Mesenchymal stem cell (in vitro differentiated cells and primary cell): ENCODE results near the gene RAB12.
"Not testable (repeated sequence)": the region's sequence is repeated elsewhere in the genome, so short reads cannot be mapped to it uniquely, and the experiment has no call there.

Experiments used
- DNase-seq: peaks from one replicate; pipeline ENCODE4 v3.0.0-alpha.2; 2013
- H2AFZ ChIP-seq: one replicate; pipeline ENCODE4 v1.6.1; 2013; ENCODE audit warnings: low read depth, mild to moderate bottlenecking, control low read depth, inconsistent platforms, low read length, moderate library complexity
- H2AK5ac ChIP-seq: 2 replicates; pipeline ENCODE4 v1.6.1; 2013; ENCODE audit warnings: low read length, moderate library complexity, mild to moderate bottlenecking, inconsistent platforms; ENCODE audit not compliant: severe bottlenecking
- H2BK120ac ChIP-seq: one replicate; pipeline ENCODE4 v1.6.1; 2013; ENCODE audit warnings: low read depth, mild to moderate bottlenecking, inconsistent platforms, low read length, moderate library complexity
- H2BK12ac ChIP-seq, 2 experiments: one replicate each; pipeline ENCODE4 v1.6.1; 2013; ENCODE audit warnings: inconsistent platforms in 2 of 2, low read length in 2 of 2, mild to moderate bottlenecking in 2 of 2, moderate library complexity in 2 of 2, control low read depth in 1 of 2
- H2BK15ac ChIP-seq: one replicate; pipeline ENCODE4 v1.6.1; 2013; ENCODE audit warnings: mild to moderate bottlenecking, low read depth, inconsistent platforms; ENCODE audit not compliant: poor library complexity, severe bottlenecking
- H2BK5ac ChIP-seq: 2 replicates; pipeline ENCODE4 v1.6.1; 2013; ENCODE audit warnings: low read depth, mild to moderate bottlenecking, low read length, control low read depth, inconsistent platforms; ENCODE audit not compliant: poor library complexity, severe bottlenecking
- H3K14ac ChIP-seq, 2 experiments: one replicate each; pipeline ENCODE4 v1.6.1; 2013; ENCODE audit warnings: inconsistent platforms in 2 of 2, low read length in 2 of 2, control low read depth in 1 of 2, mild to moderate bottlenecking in 1 of 2, moderate library complexity in 1 of 2
- H3K18ac ChIP-seq, 2 experiments: one replicate each; pipeline ENCODE4 v1.6.1; 2013; ENCODE audit warnings: inconsistent platforms in 2 of 2, low read length in 2 of 2, control low read depth in 1 of 2, low read depth in 1 of 2, mild to moderate bottlenecking in 1 of 2
- H3K23ac ChIP-seq, 2 experiments: one replicate each; pipeline ENCODE4 v1.6.1; 2013; ENCODE audit warnings: inconsistent platforms in 2 of 2, low read length in 2 of 2, mild to moderate bottlenecking in 2 of 2, moderate library complexity in 2 of 2, control low read depth in 1 of 2
- H3K27ac ChIP-seq: 2 replicates; pipeline ENCODE4 v1.5.1; 2013; ENCODE audit warnings: mild to moderate bottlenecking, moderate library complexity, low read length, control low read depth, inconsistent platforms; ENCODE audit not compliant: poor library complexity, severe bottlenecking
- H3K27me3 ChIP-seq, 2 experiments: 2 replicates each; pipeline versions ENCODE4 v1.6.1 to v1.7.0; 2013; ENCODE audit warnings: low read length in 2 of 2, mild to moderate bottlenecking in 2 of 2, moderate library complexity in 2 of 2, control low read depth in 1 of 2, inconsistent platforms in 1 of 2; ENCODE audit not compliant: control insufficient read depth in 1 of 2, insufficient read depth in 1 of 2
- H3K36me3 ChIP-seq, 2 experiments: 2 replicates each; pipeline versions ENCODE4 v1.6.1 to v1.7.0; 2013; ENCODE audit warnings: low read length in 2 of 2, control low read depth in 1 of 2, inconsistent platforms in 1 of 2, low read depth in 1 of 2, mild to moderate bottlenecking in 1 of 2; ENCODE audit not compliant: insufficient read depth in 2 of 2, control insufficient read depth in 1 of 2
- H3K4ac ChIP-seq, 2 experiments: one replicate each; pipeline ENCODE4 v1.6.1; 2013; ENCODE audit warnings: inconsistent platforms in 2 of 2, low read length in 2 of 2, mild to moderate bottlenecking in 2 of 2, moderate library complexity in 2 of 2, control low read depth in 1 of 2, low read depth in 1 of 2
- H3K4me1 ChIP-seq: 2 replicates; pipeline ENCODE4 v1.6.1; 2013; ENCODE audit warnings: low read depth, low read length, control low read depth; ENCODE audit not compliant: control insufficient read depth, insufficient read depth
- H3K4me2 ChIP-seq: 2 replicates; pipeline ENCODE4 v1.6.1; 2013; ENCODE audit warnings: low read length, mild to moderate bottlenecking, inconsistent platforms; ENCODE audit not compliant: poor library complexity, severe bottlenecking
- H3K4me3 ChIP-seq, 2 experiments: 2 replicates each; pipeline versions ENCODE4 v1.5.1 to v1.7.0; 2013; ENCODE audit warnings: low read length in 2 of 2, mild to moderate bottlenecking in 2 of 2, control low read depth in 1 of 2, low read depth in 1 of 2; ENCODE audit not compliant: insufficient read depth in 1 of 2
- H3K79me1 ChIP-seq: replicated peaks from 2 replicates; pipeline ENCODE4 v1.6.1; 2013; ENCODE audit warnings: mild to moderate bottlenecking, control low read depth, low read length, inconsistent platforms; ENCODE audit not compliant: poor library complexity, severe bottlenecking
- H3K9ac ChIP-seq: 2 replicates; pipeline ENCODE4 v1.7.0; 2013; ENCODE audit warnings: mild to moderate bottlenecking, low read length, moderate library complexity
- H3K9me3 ChIP-seq: 2 replicates; pipeline ENCODE4 v1.7.0; 2013; ENCODE audit warnings: mild to moderate bottlenecking, low read length; ENCODE audit not compliant: control insufficient read depth
- H4K8ac ChIP-seq: one replicate; pipeline ENCODE4 v1.6.1; 2013; ENCODE audit warnings: inconsistent platforms, mild to moderate bottlenecking, low read length, moderate library complexity
- H4K91ac ChIP-seq: one replicate; pipeline ENCODE4 v1.6.1; 2013; ENCODE audit warnings: mild to moderate bottlenecking, low read length, inconsistent platforms
- WGBS: methylation state at CpG from one replicate; pipeline ENCODE4 v1.1.7; 2013; ENCODE audit warnings: mixed read lengths; 5-methylcytosine and 5-hydroxymethylcytosine counted together

Gene RAB12

DNA sequence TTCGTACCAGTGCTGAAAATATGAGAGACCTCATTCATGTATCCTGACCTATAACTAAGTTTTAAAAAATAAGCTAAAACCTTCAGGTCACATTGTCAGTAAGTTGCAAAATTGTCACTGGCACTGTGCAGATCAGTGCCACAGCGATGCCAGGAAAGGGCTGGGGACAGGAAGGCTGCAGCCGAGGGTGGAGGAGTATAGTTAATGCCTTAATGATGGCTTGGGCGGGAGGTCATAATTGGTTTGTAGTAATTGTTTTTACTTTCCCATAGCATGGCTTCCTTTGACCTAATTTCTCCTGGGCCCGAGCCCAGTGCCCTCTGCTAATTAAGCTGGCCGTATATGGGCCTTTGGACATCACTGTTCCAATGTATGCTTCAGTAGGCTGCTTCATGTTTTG is 47.2 kb upstream of the RAB12 start:
- Histone ChIP-seq H3K4me2 (no peak overlapping the region), H2BK120ac (no peak overlapping the region), H3K27ac (no peak overlapping the region), H3K14ac (no peak overlapping the region), H3K9me3 (no peaks in the 10 kb centered on the region), H4K91ac (no peak overlapping the region), H4K8ac (no peak overlapping the region), H3K27me3 (peaks cover 16 to 20% of the 10 kb centered on the region in 2 experiments), H2AK5ac (no peak overlapping the region), H2AFZ (no peak overlapping the region), H3K79me1 (no peaks in the 10 kb centered on the region), H3K4me3 (no peak overlapping the region), H3K4ac (no peak overlapping the region), H3K36me3 (no peaks in the 10 kb centered on the region), H2BK15ac (no peak overlapping the region), H2BK5ac (no peak overlapping the region), H2BK12ac (no peak overlapping the region), H3K23ac (no peak overlapping the region), H3K4me1 (no peaks in the 10 kb centered on the region), H3K18ac (no peak overlapping the region), H3K9ac (no peak overlapping the region)
- no peak for DNase-seq
- WGBS, result 88% methylated on average over 6 of the region's 6 CpGs

DNA sequence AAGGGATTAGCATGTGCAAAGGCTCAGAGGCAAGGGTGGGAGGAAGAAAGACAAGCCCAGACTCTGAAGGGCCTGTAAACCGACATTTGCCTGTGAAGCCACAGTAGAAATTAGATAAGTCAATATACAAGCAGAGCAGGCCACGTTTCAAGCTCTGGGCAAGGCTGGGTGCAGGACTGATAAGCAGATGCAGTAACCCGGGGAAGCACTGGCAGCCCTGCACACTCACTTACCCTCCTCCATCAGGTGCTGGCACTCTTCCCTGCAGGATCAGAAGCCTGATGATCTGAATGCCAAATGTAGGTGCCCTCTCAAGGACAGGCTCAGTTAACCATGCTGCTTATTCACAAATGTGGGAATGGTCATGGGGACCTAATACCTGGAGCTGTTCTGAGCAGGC is 46.3 kb upstream of the RAB12 start:
- Histone ChIP-seq H3K79me1 (no peaks in the 10 kb centered on the region), H3K4me3 (no peak overlapping the region), H3K36me3 (no peaks in the 10 kb centered on the region), H3K23ac (no peak overlapping the region), H3K4me1 (no peaks in the 10 kb centered on the region), H2AFZ (no peak overlapping the region), H4K91ac (no peak overlapping the region), H3K4ac (no peak overlapping the region), H3K27me3 (peaks cover 10 to 15% of the 10 kb centered on the region in 2 experiments), H3K4me2 (no peak overlapping the region), H2BK15ac (no peak overlapping the region), H3K18ac (no peak overlapping the region), H2BK5ac (no peak overlapping the region), H3K14ac (no peak overlapping the region), H3K9ac (no peak overlapping the region), H4K8ac (no peak overlapping the region), H2BK12ac (no peak overlapping the region), H3K27ac (no peak overlapping the region), H2AK5ac (no peak overlapping the region), H3K9me3 (no peaks in the 10 kb centered on the region), H2BK120ac (no peak overlapping the region)
- DNase-seq, result no peak
- 76% methylated on average over 3 of the region's 3 CpGs for WGBS

DNA sequence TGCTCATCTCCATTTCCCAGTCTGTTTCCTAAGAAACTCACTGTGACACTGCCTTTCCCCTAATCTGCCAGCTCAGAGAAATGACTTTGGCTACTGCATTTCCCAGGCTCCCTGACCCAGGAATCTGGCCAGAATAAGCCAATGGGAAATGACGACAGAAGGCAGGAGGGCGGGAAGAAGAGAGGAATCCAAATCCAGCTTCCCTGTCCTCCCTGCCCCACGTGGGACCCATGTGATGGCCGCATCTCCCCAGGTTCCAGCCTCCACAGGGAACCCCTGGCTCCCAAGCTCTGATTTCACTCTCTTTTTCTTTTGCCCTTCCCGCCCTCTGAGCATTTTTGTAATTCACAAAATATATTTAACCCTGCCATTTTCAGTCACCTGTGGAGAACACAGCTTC is 37.8 kb upstream of the RAB12 start:
- no peak overlapping the region for H4K91ac ChIP-seq
- H3K36me3 ChIP-seq, result no peaks in the 10 kb centered on the region
- H3K9ac ChIP-seq, result no peak overlapping the region
- no peak overlapping the region for H2BK120ac ChIP-seq
- H3K23ac ChIP-seq, result no peak overlapping the region
- H2BK12ac ChIP-seq, result no peak overlapping the region
- no peak overlapping the region for H4K8ac ChIP-seq
- no peak overlapping the region for H3K4ac ChIP-seq
- no peaks in the 10 kb centered on the region for H3K79me1 ChIP-seq
- no peak for DNase-seq
- no peak overlapping the region for H3K18ac ChIP-seq
- H3K14ac ChIP-seq, result no peak overlapping the region
- 62% methylated on average over 5 of the region's 5 CpGs for WGBS
- H2AFZ ChIP-seq, result no peak overlapping the region
- H3K27ac ChIP-seq, result no peak overlapping the region
- H3K4me3 ChIP-seq, result no peak overlapping the region
- no peak overlapping the region for H3K4me2 ChIP-seq
- H3K27me3 ChIP-seq, result peaks cover under 1 to 6% of the 10 kb centered on the region in 2 experiments
- H3K4me1 ChIP-seq, result no peaks in the 10 kb centered on the region
- no peak overlapping the region for H2BK15ac ChIP-seq
- no peak overlapping the region for H2AK5ac ChIP-seq
- H3K9me3 ChIP-seq, result no peaks in the 10 kb centered on the region
- no peak overlapping the region for H2BK5ac ChIP-seq

DNA sequence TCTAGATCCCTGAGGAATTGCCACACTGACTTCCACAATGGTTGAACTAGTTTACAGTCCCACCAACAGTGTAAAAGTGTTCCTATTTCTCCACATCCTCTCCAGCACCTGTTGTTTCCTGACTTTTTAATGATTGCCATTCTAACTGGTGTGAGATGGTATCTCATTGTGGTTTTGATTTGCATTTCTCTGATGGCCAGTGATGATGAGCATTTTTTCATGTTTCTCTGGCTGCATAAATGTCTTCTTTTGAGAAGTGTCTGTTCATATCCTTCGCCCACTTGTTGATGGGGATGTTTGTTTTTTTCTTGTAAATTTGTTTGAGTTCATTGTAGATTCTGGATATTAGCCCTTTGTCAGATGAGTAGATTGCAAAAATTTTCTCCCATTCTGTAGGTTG is 35.5 kb upstream of the RAB12 start:
- H2AK5ac ChIP-seq, H2BK5ac ChIP-seq, H2BK120ac ChIP-seq, H3K4ac ChIP-seq, H3K4me2 ChIP-seq, H3K9ac ChIP-seq, H3K27ac ChIP-seq, H3K79me1 ChIP-seq, H4K8ac ChIP-seq, H3K4me1 ChIP-seq, H3K18ac ChIP-seq, H4K91ac ChIP-seq, H3K23ac ChIP-seq, H3K9me3 ChIP-seq, H2BK15ac ChIP-seq, DNase-seq, H3K4me3 ChIP-seq, H3K14ac ChIP-seq, H3K27me3 ChIP-seq, H2AFZ ChIP-seq, H3K36me3 ChIP-seq, H2BK12ac ChIP-seq: not testable (repeated sequence)
- WGBS, result no CpG with 5 or more reads among the region's 1 CpG
